ENCODE measurements around the gene CCDC32.

The CCDC32 gene

DNA sequence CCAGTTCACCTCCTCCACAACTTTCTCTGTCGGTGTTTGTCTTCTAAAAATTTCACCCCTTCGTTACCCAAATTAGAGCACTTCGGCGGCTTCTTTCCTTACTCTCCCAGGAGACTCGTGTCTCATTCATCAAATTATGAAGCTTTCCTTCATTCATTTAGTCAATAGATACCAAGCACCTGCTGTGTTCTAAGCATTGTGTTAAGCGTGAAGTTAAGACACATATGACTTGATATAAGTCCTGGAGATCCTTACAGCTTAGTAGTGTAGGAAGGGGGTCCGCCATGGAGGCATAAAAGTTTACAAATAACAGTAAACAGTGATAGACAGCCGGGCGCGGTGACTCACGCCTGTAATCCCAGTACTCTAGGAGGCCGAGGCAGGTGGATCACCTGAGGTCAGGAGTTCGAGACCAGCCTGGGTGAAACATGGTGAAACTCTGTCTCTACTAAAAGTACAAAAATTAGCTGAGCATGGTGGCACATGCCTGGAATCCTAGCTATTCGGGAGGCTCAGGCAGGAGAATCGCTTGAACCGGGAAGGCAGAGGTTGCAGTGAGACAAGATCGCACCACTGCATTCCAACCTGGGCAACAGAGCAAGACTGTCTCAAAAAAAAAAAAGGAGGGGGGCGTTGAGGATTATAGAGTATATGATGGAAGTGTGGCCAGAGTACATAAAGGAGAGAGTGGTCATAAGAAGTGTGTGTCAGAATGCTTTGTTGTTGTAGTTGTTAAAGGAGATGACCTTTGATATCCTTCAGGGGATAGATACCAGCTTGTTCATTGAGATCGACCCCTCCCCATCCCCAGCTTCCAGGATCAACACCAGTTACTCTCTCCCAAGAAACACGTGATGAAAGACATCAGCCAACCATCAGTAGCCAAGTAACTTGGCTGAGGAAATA lies 744 bp upstream of the CCDC32 start:
- Histone ChIP-seq H2AFZ (ENCODE audit: low read length) (peak overlapping the region; percentile 97), H3K4me3 (ENCODE audit: low read length) (peak overlapping the region; percentile 95), H3K4me1 (ENCODE audit: low read length) (peaks cover 11% of the 10 kb centered on the region), H3F3A (ENCODE audit: insufficient read depth, low read length) (0 out of 2 replicates have a peak, but pooled peaks cover 1% of the 10 kb centered on the region), H3K9me2 (replicated peaks; ENCODE audit: insufficient read depth, low read length) (no peaks in the 10 kb centered on the region), H3K79me2 (ENCODE audit: low read length) (peaks cover 57% of the 10 kb centered on the region), H3K27me3 (replicated peaks; ENCODE audit: insufficient read depth, low read length) (no peaks in the 10 kb centered on the region), H3K4me2 (ENCODE audit: low read depth, low read length) (peak overlapping the region; percentile 72), H3K36me3 (replicated peaks; ENCODE audit: insufficient read depth, low read length) (0 out of 2 replicates have a peak, but pooled peaks cover 8% of the 10 kb centered on the region), H3K9me3 (replicated peaks; ENCODE audit: insufficient read depth, low read length) (no peaks in the 10 kb centered on the region), H4K20me1 (ENCODE audit: insufficient read depth, low read length) (no peaks in the 10 kb centered on the region), H3K27ac (ENCODE audit: low read length) (peak overlapping the region; percentile 35; the same call in 1 of the 2 replicates), H3K9ac (ENCODE audit: low read length) (peak overlapping the region; percentile 96; the same call in 1 of the 2 replicates)
- TF ChIP-seq, protein P1, sequence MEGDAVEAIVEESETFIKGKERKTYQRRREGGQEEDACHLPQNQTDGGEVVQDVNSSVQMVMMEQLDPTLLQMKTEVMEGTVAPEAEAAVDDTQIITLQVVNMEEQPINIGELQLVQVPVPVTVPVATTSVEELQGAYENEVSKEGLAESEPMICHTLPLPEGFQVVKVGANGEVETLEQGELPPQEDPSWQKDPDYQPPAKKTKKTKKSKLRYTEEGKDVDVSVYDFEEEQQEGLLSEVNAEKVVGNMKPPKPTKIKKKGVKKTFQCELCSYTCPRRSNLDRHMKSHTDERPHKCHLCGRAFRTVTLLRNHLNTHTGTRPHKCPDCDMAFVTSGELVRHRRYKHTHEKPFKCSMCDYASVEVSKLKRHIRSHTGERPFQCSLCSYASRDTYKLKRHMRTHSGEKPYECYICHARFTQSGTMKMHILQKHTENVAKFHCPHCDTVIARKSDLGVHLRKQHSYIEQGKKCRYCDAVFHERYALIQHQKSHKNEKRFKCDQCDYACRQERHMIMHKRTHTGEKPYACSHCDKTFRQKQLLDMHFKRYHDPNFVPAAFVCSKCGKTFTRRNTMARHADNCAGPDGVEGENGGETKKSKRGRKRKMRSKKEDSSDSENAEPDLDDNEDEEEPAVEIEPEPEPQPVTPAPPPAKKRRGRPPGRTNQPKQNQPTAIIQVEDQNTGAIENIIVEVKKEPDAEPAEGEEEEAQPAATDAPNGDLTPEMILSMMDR (IDR thresholded peaks at IDR 0.05; ENCODE audit: low read length), result no peak
- no peak for TF ChIP-seq EZH2phosphoT487 (IDR thresholded peaks at IDR 0.05; ENCODE audit: low read length)
- no peak for TF ChIP-seq EZH2 (optimal IDR thresholded peaks at IDR 0.05; ENCODE audit: low read depth, low read length)
- DNase-seq, result no peak

DNA sequence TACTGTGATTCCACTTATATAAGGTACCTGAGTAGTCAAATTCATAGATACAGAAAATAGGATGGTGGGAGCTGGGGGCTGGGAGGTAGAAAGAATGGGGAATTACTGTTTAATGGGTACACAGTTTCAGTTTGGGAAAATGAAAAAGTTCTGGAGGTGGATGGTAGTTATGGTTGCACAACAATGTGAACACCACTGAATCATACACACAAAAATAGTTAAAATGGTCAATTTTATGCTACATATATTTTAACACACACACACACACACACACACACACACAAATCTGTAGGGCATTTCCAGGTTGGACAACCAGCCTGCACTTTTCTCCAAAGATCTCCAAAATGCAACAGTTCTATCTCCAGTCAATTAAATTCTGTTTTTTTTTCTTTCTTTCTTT lies 1.4 kb downstream of the CCDC32 start:
- Histone ChIP-seq H3K36me3 (replicated peaks; ENCODE audit: insufficient read depth, low read length) (0 out of 2 replicates have a peak, but pooled peaks cover 8% of the 10 kb centered on the region), H2AFZ (ENCODE audit: low read length) (no peak overlapping the region), H3K4me3 (ENCODE audit: low read length) (no peak overlapping the region), H3K9ac (ENCODE audit: low read length) (no peak overlapping the region), H3K9me3 (replicated peaks; ENCODE audit: insufficient read depth, low read length) (no peaks in the 10 kb centered on the region), H3K27ac (ENCODE audit: low read length) (no peak overlapping the region), H3K79me2 (ENCODE audit: low read length) (peaks cover 58% of the 10 kb centered on the region), H4K20me1 (ENCODE audit: insufficient read depth, low read length) (no peaks in the 10 kb centered on the region), H3K4me2 (ENCODE audit: low read depth, low read length) (peak overlapping the region; percentile 91; the same call in 1 of the 2 replicates), H3F3A (ENCODE audit: insufficient read depth, low read length) (peaks cover 20% of the 10 kb centered on the region), H3K27me3 (replicated peaks; ENCODE audit: insufficient read depth, low read length) (no peaks in the 10 kb centered on the region), H3K4me1 (ENCODE audit: low read length) (peaks cover 12% of the 10 kb centered on the region), H3K9me2 (replicated peaks; ENCODE audit: insufficient read depth, low read length) (no peaks in the 10 kb centered on the region)
- TF ChIP-seq, protein P1 (IDR thresholded peaks at IDR 0.05; ENCODE audit: low read length), result no peak
- no peak for TF ChIP-seq EZH2phosphoT487 (IDR thresholded peaks at IDR 0.05; ENCODE audit: low read length)
- TF ChIP-seq EZH2 (optimal IDR thresholded peaks at IDR 0.05; ENCODE audit: low read depth, low read length), result no peak
- DNase-seq, result no peak

DNA sequence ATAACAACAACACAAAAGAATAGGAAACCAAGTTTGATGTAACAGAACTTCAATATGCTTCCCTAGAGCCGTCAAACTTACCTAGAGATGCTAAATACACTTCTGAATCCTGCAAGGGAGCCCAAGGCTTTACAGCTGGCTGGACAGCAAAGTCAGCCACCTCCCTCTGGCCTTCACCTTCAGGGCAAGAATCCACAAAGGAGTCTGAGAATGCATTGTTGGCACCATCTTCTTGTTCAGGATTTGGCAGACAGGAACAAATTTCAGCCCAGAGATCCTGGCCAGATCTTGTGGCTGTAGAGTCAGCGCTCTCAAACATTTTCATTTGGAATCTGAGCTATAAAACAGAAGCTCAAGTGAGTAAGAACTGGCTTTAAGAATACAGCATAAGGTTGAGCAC lies 2.2 kb downstream of the CCDC32 start:
- no peak for DNase-seq
- Histone ChIP-seq H3K4me1 (ENCODE audit: low read length) (peaks cover 13% of the 10 kb centered on the region), H2AFZ (ENCODE audit: low read length) (no peak overlapping the region), H3K4me3 (ENCODE audit: low read length) (no peak overlapping the region), H3K27ac (ENCODE audit: low read length) (no peak overlapping the region), H3K79me2 (ENCODE audit: low read length) (peaks cover 61% of the 10 kb centered on the region), H3K9ac (ENCODE audit: low read length) (no peak overlapping the region), H3K4me2 (ENCODE audit: low read depth, low read length) (no peak overlapping the region), H3K9me3 (replicated peaks; ENCODE audit: insufficient read depth, low read length) (no peaks in the 10 kb centered on the region), H3F3A (ENCODE audit: insufficient read depth, low read length) (peaks cover 24% of the 10 kb centered on the region), H3K36me3 (replicated peaks; ENCODE audit: insufficient read depth, low read length) (0 out of 2 replicates have a peak, but pooled peaks cover 8% of the 10 kb centered on the region), H3K9me2 (replicated peaks; ENCODE audit: insufficient read depth, low read length) (no peaks in the 10 kb centered on the region), H4K20me1 (ENCODE audit: insufficient read depth, low read length) (no peaks in the 10 kb centered on the region), H3K27me3 (replicated peaks; ENCODE audit: insufficient read depth, low read length) (no peaks in the 10 kb centered on the region)
- TF ChIP-seq EZH2phosphoT487 (IDR thresholded peaks at IDR 0.05; ENCODE audit: low read length) (no peak), EZH2 (optimal IDR thresholded peaks at IDR 0.05; ENCODE audit: low read depth, low read length) (no peak)
- TF ChIP-seq, protein P1 (IDR thresholded peaks at IDR 0.05; ENCODE audit: low read length), result no peak

Measured in MM.1S (cell line).